Muscle layer of colon (tissue), 2 donors: ENCODE data around the gene MTRFR.
"Not testable (repeated sequence)": the region's sequence is repeated elsewhere in the genome, so short reads cannot be mapped to it uniquely, and the experiment has no call there.

Source experiments
- H3K27ac ChIP-seq: one replicate; pipeline ENCODE4 v1.7.0; 2013; ENCODE audit warnings: low read depth, mild to moderate bottlenecking, low read length, moderate library complexity
- H3K27me3 ChIP-seq, 2 donors: one replicate each; pipeline ENCODE4 v1.7.0; 2013; ENCODE audit warnings: low read length in 2 of 2, mild to moderate bottlenecking in 2 of 2; ENCODE audit not compliant: insufficient read depth in 2 of 2, control insufficient read depth in 1 of 2
- H3K36me3 ChIP-seq: one replicate; pipeline ENCODE4 v1.7.0; 2013; ENCODE audit warnings: mild to moderate bottlenecking, low read length; ENCODE audit not compliant: insufficient read depth
- H3K4me1 ChIP-seq: one replicate; pipeline ENCODE4 v1.7.0; 2013; ENCODE audit warnings: mild to moderate bottlenecking, low read length; ENCODE audit not compliant: insufficient read depth
- H3K4me3 ChIP-seq, 2 donors: one replicate each; pipeline ENCODE4 v1.7.0; 2013; ENCODE audit warnings: low read length in 2 of 2, low read depth in 1 of 2, mild to moderate bottlenecking in 1 of 2, moderate library complexity in 1 of 2
- H3K9ac ChIP-seq: one replicate; pipeline ENCODE4 v1.7.0; 2013; ENCODE audit warnings: low read length
- H3K9me3 ChIP-seq: one replicate; pipeline ENCODE4 v1.7.0; 2013; ENCODE audit warnings: mild to moderate bottlenecking, low read length
- donor health status: abdominal sarcoma.
- donor health status: Adenocarcinoma of cecum.

Gene MTRFR

DNA sequence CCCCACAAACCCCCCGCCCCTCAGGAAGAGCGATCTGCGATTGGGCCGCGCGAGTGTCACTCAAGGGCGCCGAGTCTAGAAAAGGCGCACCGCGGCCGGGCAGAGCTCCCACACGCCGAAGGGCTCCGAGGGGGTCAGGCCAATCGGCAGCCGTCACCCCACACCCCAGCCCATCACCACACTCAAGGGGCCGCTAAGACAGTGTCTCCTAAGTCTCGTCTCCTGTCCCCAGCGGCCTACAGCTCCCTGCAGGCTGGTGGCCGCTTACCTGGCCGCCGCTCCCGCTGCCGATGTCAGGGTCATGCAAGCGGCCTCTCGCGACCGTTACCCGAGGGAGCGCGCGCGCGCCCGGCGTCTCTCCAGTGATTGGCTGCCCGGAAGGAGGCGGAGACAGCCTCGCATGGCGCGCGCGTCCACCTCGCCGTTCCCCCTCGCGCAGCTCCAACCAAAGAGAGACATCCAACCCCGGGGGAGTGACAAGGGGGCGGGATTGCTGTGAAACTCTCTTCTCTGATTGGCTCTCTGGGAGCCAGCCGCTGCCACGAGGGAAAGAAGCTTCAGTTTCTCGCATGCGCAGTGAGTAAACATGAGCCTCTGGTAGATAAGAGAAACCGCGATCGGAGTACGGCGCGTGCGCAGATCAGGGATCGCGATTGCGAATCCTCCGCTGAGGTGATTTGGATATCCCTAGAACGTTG, at the start of gene MTRFR, which contains the start of gene MPHOSPH9:
MTRFR (plus strand) TSS at position 630 of the 698 bp plus-strand sequence. CDS start 20,239 bp downstream, outside the sequence.
MPHOSPH9 (minus strand) TSS at position 335 of the 698 bp plus-strand sequence. CDS start 2,777 bp downstream, outside the sequence.
- Histone ChIP-seq H3K9ac (peak within 1 kb of the TSS; percentile 96), H3K9me3 (no peaks in the 10 kb centered on the region), H3K27ac (peak within 1 kb of the TSS; percentile 94), H3K4me1 (peaks cover 28% of the 10 kb centered on the region), H3K27me3 (no peaks in the 10 kb centered on the region), H3K36me3 (peaks cover 4% of the 10 kb centered on the region), H3K4me3 (peak within 1 kb of the TSS; percentile 91 to 96)

DNA sequence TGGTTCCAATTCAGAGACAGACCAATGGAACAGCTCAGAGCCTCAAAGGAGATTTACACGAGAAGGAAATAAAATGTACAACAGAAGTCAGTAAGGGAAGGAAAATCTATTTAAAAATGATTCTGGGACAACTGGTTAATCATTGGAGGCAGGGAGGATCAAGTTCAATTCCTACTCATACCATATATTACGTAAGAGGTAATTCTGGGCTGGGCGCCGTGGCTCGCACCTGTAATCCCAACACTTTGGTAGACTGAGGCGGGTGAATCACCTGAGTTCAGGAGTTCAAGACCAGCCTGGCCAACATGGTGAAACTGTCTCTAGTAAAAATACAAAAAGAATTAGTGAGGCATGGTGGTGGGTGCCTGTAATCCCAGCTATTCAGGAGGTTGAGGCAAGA, 45.6 kb upstream of the MTRFR start:
- H3K9me3 ChIP-seq: no peaks in the 10 kb centered on the region
- no peaks in the 10 kb centered on the region for H3K27me3 ChIP-seq
- no peak overlapping the region for H3K27ac ChIP-seq
- no peaks in the 10 kb centered on the region for H3K4me1 ChIP-seq
- H3K36me3 ChIP-seq: peaks cover 18% of the 10 kb centered on the region
- no peak overlapping the region for H3K4me3 ChIP-seq
- H3K9ac ChIP-seq: no peak overlapping the region

DNA sequence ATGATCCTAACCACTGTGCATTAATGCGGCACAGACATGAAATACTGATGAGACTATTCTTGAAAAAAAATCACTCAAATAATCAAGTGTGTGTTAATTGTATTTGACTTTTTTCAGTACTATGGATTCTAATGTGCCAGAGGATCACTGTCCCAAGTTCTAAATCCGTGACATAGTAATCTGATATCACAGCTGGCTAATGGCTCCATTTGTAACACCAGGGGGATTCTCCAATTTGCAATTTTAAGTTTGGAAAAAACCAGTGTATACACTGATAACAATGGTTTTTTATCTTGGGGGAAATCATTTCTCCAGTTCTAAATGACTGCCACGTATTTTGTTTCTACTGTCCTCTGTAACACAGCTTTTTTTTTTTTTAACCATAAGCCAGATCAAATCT, 33.3 kb upstream of the MTRFR start:
- Histone ChIP-seq H3K9ac (no peak overlapping the region), H3K4me1 (no peaks in the 10 kb centered on the region), H3K27me3 (no peaks in the 10 kb centered on the region), H3K4me3 (no peak overlapping the region), H3K36me3 (peaks cover 9% of the 10 kb centered on the region), H3K9me3 (no peaks in the 10 kb centered on the region), H3K27ac (no peak overlapping the region)

DNA sequence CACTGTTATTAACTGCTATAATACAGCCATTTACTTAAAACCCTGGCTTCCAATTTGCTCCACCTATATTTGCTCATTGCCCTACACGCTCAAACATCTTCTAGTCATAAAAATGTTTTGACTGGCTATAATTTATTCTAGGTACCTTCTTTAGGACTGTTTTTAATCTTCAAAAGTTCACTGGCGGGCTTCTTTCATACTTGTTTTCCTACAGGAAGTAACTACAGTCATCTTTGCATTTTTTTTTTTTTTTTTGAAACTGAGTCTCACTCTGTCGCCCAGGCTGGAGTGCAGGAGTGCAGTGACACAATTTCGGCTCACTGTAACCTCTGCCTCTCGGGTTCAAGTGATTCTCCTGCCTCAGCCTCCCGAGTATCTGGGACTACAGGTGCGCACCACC, 32.8 kb upstream of the MTRFR start:
- Histone ChIP-seq H3K4me1 (no peaks in the 10 kb centered on the region), H3K9me3 (no peaks in the 10 kb centered on the region), H3K36me3 (peaks cover 9% of the 10 kb centered on the region), H3K9ac (no peak overlapping the region), H3K4me3 (no peak overlapping the region), H3K27me3 (no peaks in the 10 kb centered on the region), H3K27ac (no peak overlapping the region)

DNA sequence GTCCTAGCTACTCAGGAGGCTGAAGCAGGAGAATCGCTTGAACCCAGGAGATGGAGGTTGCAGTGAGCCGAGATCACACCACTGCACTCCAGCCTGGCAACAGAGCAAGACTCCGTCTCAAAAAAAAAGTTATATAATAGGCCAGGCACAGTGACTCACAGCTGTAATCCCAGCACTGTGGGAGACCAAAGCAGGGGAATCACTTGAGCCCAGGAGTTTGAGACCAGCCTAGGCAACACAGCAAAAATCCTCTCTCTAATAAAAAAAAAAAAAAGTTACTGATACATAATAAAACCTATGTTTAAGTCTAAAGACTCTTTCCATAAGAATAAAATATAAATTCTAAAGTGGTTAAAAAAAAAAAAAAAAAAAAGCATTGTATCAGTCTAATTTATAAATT, 26.4 kb upstream of the MTRFR start:
- H3K27ac ChIP-seq, H3K27me3 ChIP-seq, H3K4me1 ChIP-seq, H3K9ac ChIP-seq, H3K9me3 ChIP-seq, H3K36me3 ChIP-seq, H3K4me3 ChIP-seq: not testable (repeated sequence)

DNA sequence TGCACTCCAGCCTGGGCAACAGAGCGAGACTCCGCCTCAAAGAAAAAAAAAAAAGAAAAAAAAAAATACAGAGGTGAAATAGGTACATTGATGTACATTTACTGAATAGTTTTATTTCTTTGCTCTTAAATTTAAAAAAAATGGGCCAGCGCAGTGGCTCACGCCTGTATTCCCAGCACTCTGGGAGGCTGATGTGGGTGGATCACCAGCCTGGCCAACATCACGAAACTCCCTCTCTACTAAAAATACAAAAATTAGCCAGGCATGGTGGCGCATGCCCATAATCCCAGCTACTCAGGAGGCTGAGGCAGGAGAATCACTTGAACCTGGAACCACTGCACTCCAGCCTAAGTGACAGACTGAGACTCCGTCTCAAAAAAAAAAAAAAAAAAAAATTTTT, 25.4 kb upstream of the MTRFR start:
- not testable (repeated sequence) for H3K9ac ChIP-seq, H3K27ac ChIP-seq, H3K4me3 ChIP-seq, H3K9me3 ChIP-seq, H3K27me3 ChIP-seq, H3K36me3 ChIP-seq, H3K4me1 ChIP-seq

DNA sequence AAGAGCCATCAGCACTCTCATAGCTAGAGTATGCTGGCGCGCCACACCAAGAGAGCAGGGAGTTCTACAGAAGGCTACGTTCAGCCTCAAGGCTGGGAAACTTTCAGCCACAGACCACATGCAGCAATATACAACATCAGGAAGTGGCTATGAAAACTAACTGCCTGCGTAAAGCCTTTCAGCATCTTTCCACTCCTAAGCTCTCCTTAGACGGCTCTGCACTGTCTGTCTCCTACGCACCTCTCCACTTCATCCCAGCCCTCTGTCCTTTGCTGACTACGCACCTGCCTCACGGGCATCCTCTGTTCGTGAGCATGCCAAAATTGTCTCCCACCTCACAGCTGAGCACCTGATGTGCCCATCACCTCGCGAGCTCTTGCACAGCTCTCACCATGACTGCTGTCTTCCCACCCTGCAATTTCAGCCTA, 10.0 kb upstream of the MTRFR start:
- no peak overlapping the region for H3K4me3 ChIP-seq
- no peaks in the 10 kb centered on the region for H3K9me3 ChIP-seq
- H3K27ac ChIP-seq: no peak overlapping the region
- no peak overlapping the region for H3K9ac ChIP-seq
- H3K36me3 ChIP-seq: no peaks in the 10 kb centered on the region
- H3K4me1 ChIP-seq: no peaks in the 10 kb centered on the region
- H3K27me3 ChIP-seq: no peaks in the 10 kb centered on the region

DNA sequence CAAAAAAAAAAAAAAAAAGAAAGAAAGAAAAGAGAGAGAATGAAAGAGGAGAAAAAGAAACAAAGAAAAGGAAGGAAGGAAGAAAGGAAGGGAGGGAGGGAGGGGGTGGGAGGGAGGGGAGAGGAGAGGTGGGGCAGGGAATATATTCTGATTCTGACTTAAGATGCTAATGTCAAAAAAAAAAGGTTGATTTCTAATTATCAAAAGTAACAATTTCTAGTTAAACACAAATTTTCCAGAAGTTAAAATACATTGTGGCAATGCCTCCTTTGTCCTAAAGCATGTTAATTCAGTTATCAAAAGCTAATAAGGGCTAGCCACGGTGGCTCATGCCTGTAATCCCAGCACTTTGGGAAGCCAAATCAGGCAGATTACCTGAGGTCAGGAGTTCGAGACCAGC, 7.8 kb upstream of the MTRFR start:
- Histone ChIP-seq H3K9ac (no peak overlapping the region), H3K4me1 (no peaks in the 10 kb centered on the region), H3K27ac (no peak overlapping the region), H3K4me3 (no peak overlapping the region), H3K36me3 (no peaks in the 10 kb centered on the region), H3K9me3 (no peaks in the 10 kb centered on the region), H3K27me3 (no peaks in the 10 kb centered on the region)

DNA sequence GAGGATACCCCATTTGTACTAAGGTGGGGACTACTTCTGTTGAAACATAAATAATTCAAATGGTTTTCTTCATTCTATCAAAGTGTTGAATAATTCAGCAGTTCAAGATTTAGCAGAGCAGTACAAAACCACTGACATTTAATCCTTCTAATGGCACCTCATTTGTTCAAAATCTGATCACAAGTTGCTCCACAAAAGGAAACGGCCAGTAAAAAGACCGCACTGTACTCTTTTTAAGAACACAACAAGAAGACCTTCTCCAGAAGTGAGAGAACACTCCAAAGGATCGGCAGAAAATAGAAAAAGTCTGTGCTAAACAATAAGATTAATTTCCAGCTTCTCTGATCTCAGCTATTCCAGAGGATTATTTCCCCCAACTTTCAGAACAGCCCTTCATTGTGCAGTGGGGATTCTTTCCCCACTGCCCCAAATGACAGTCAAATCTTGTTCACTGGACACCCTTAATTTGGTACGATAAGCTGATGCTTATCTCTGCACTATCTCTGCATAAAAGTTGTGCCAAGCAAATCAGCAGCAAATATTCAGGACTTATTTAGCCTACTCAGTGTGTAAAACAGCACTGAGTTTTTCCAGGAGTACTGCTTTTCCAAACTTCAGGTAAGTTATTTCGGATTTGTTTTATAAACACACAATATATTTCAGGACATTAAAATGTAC, 5.5 kb upstream of the MTRFR start:
- Histone ChIP-seq H3K27me3 (no peaks in the 10 kb centered on the region), H3K9ac (no peak overlapping the region), H3K4me3 (no peak overlapping the region), H3K27ac (no peak overlapping the region), H3K4me1 (peaks cover 10% of the 10 kb centered on the region), H3K36me3 (no peaks in the 10 kb centered on the region), H3K9me3 (no peaks in the 10 kb centered on the region)

DNA sequence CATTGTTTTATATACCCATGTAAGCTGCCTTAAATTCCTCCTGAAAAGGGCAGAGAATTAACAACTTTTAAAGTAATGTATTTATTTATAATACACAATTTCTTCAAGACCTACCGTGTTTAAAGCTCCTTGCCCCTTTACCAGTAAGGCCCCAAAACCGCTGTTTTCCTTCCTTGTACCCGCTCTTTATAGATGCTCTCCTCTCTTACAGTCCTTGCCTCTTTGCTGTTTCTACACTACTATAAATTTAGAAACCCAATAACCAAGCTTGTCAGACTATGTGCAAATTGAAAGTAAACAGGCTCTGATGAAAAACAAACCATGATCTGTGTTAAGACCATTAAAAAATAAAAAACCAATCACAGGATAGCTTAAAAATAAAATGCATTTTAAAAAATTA, 4.2 kb upstream of the MTRFR start:
- Histone ChIP-seq H3K4me1 (peaks cover 12% of the 10 kb centered on the region), H3K27ac (no peak overlapping the region), H3K4me3 (no peak overlapping the region), H3K27me3 (no peaks in the 10 kb centered on the region), H3K9ac (no peak overlapping the region), H3K36me3 (no peaks in the 10 kb centered on the region), H3K9me3 (no peaks in the 10 kb centered on the region)

DNA sequence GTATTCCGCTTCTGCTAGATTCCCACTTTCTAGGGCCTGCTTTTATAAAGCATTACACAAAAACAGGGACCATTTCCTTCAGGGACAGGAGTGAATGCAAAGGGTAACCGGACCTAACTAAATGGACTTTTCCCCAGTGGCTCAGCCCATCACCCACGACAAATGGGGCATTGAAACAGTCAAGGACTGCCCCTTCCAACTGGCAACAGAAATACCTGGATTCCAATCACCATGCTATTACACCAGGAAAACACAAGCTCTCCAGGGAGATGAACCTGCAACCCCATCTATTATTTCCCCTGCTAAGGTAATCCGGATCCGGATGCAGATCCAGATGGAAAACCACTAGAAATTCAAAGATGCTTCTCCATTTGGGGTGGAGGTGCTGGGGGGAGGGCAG, 1.3 kb upstream of the MTRFR start:
- no peaks in the 10 kb centered on the region for H3K36me3 ChIP-seq
- peaks cover 22% of the 10 kb centered on the region for H3K4me1 ChIP-seq
- no peaks in the 10 kb centered on the region for H3K9me3 ChIP-seq
- no peaks in the 10 kb centered on the region for H3K27me3 ChIP-seq
- H3K4me3 ChIP-seq: peak overlapping the region; percentile 91 to 96
- H3K27ac ChIP-seq: peak overlapping the region; percentile 94
- peak overlapping the region; percentile 66 for H3K9ac ChIP-seq

DNA sequence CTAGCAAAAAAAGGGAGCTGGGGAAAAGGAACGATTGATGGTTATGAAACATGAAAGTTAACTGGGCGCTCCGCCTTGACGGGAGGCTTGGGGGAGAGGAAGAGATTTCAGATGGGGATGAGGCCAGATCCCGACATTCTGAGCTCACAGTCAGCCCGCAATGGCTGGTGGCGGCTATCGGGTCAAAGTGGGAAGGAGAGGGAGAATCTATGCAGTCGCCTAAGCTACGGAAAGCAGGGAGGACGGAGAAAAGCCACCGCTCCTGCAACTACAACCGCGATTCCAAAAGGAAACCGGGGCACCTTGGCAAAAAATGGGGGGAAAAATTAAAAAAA, 797 bp upstream of the MTRFR start:
- peaks cover 23% of the 10 kb centered on the region for H3K4me1 ChIP-seq
- H3K27me3 ChIP-seq: no peaks in the 10 kb centered on the region
- no peaks in the 10 kb centered on the region for H3K9me3 ChIP-seq
- H3K9ac ChIP-seq: peak overlapping the region; percentile 66
- H3K27ac ChIP-seq: peak overlapping the region; percentile 94
- peak overlapping the region; percentile 91 to 96 for H3K4me3 ChIP-seq
- peaks cover under 1% of the 10 kb centered on the region for H3K36me3 ChIP-seq
